H9 (cell line): ENCODE results near the gene CRACR2B. TPM values are rescaled to one million over a fixed set of nuclear protein-coding genes. Genes with fewer than 3 reads are reported as not detected.

Experiments
- DNase-seq: peaks from one replicate; pipeline ENCODE4 v3.0.0-alpha.2; 2017
- H2AFZ ChIP-seq: one replicate; pipeline ENCODE4 v1.6.1; 2013; ENCODE audit warnings: mild to moderate bottlenecking, low read length, control low read depth, moderate library complexity
- H2AK5ac ChIP-seq: 2 replicates; pipeline ENCODE4 v1.6.1; 2013; ENCODE audit warnings: low read length, control low read depth, mixed read lengths; ENCODE audit not compliant: insufficient read length
- H2BK120ac ChIP-seq: one replicate; pipeline ENCODE4 v1.6.1; 2013; ENCODE audit warnings: low read depth, mild to moderate bottlenecking, low read length, control low read depth, inconsistent platforms; ENCODE audit not compliant: poor library complexity, severe bottlenecking
- H2BK12ac ChIP-seq: 2 replicates; pipeline ENCODE4 v1.6.1; 2013; ENCODE audit warnings: low read length, control low read depth, mixed read lengths, low read depth; ENCODE audit not compliant: insufficient read length
- H2BK15ac ChIP-seq: 2 replicates; pipeline ENCODE4 v1.6.1; 2013; ENCODE audit warnings: low read depth, low read length, control low read depth
- H2BK20ac ChIP-seq: one replicate; pipeline ENCODE4 v1.6.1; 2013; ENCODE audit warnings: low read depth, mild to moderate bottlenecking, low read length, control low read depth, inconsistent platforms; ENCODE audit not compliant: poor library complexity, severe bottlenecking
- H2BK5ac ChIP-seq: 2 replicates; pipeline ENCODE4 v1.6.1; 2013; ENCODE audit warnings: low read length, control low read depth, mixed read lengths; ENCODE audit not compliant: insufficient read length
- H3K14ac ChIP-seq: 2 replicates; pipeline ENCODE4 v1.6.1; 2013; ENCODE audit warnings: low read length, control low read depth; ENCODE audit not compliant: insufficient read depth
- H3K18ac ChIP-seq: 2 replicates; pipeline ENCODE4 v1.6.1; 2013; ENCODE audit warnings: low read depth, mild to moderate bottlenecking, mixed read lengths, low read length, control low read depth; ENCODE audit not compliant: insufficient read length
- H3K23ac ChIP-seq: 2 replicates; pipeline ENCODE4 v1.6.1; 2013; ENCODE audit warnings: low read length, control low read depth, mixed read lengths, low read depth; ENCODE audit not compliant: insufficient read length
- H3K23me2 ChIP-seq: 2 replicates; pipeline ENCODE4 v1.6.1; 2013; ENCODE audit warnings: low read depth, mild to moderate bottlenecking, mixed read lengths, low read length, control low read depth; ENCODE audit not compliant: insufficient read length, poor library complexity, severe bottlenecking
- H3K27ac ChIP-seq: 2 replicates; pipeline ENCODE4 v1.5.1; 2013; ENCODE audit warnings: low read length, control low read depth, mixed read lengths, low read depth; ENCODE audit not compliant: insufficient read length
- H3K27me3 ChIP-seq: 2 replicates; pipeline ENCODE4 v1.6.1; 2013; ENCODE audit warnings: low read length, control low read depth, inconsistent platforms; ENCODE audit not compliant: insufficient read depth
- H3K4ac ChIP-seq: 2 replicates; pipeline ENCODE4 v1.6.1; 2013; ENCODE audit warnings: low read depth, mild to moderate bottlenecking, control low read depth, inconsistent platforms, low read length, moderate library complexity
- H3K4me1 ChIP-seq: 2 replicates; pipeline ENCODE4 v1.6.1; 2013; ENCODE audit warnings: low read length, control low read depth, inconsistent platforms; ENCODE audit not compliant: insufficient read depth
- H3K4me2 ChIP-seq: 2 replicates; pipeline ENCODE4 v1.6.1; 2013; ENCODE audit warnings: low read length, control low read depth, mixed read lengths; ENCODE audit not compliant: insufficient read length, insufficient read depth
- H3K56ac ChIP-seq: 2 replicates; pipeline ENCODE4 v1.6.1; 2013; ENCODE audit warnings: low read depth, mild to moderate bottlenecking, mixed read lengths, low read length, control low read depth; ENCODE audit not compliant: insufficient read length
- H3K79me1 ChIP-seq: 2 replicates; pipeline ENCODE4 v1.6.1; 2013; ENCODE audit warnings: low read depth, mild to moderate bottlenecking, moderate library complexity, low read length, control low read depth, inconsistent platforms; ENCODE audit not compliant: insufficient read depth, poor library complexity, severe bottlenecking
- H3K79me2 ChIP-seq: 2 replicates; pipeline ENCODE4 v1.6.1; 2013; ENCODE audit warnings: low read length, control low read depth, inconsistent platforms; ENCODE audit not compliant: insufficient read depth
- H3K9ac ChIP-seq: 2 replicates; pipeline ENCODE4 v1.6.1; 2013; ENCODE audit warnings: low read length, control low read depth, mixed read lengths; ENCODE audit not compliant: insufficient read length; ENCODE audit errors: extremely low read depth
- H3K9me3 ChIP-seq: one replicate; pipeline ENCODE4 v1.6.1; 2013; ENCODE audit warnings: low read depth, low read length, inconsistent platforms; ENCODE audit not compliant: control insufficient read depth
- H3T11ph ChIP-seq: one replicate; pipeline ENCODE4 v1.6.1; 2013; ENCODE audit warnings: mild to moderate bottlenecking, low read length, control low read depth, inconsistent platforms
- H4K20me1 ChIP-seq: one replicate; pipeline ENCODE4 v1.6.1; 2013; ENCODE audit not compliant: control insufficient read depth, insufficient read length, insufficient read depth
- H4K5ac ChIP-seq: 2 replicates; pipeline ENCODE4 v1.6.1; 2013; ENCODE audit warnings: low read depth, mild to moderate bottlenecking, mixed read lengths, low read length, control low read depth; ENCODE audit not compliant: insufficient read length
- H4K8ac ChIP-seq: replicated peaks from 2 replicates; pipeline ENCODE4 v1.6.1; 2013; ENCODE audit warnings: low read length, control low read depth, mixed read lengths, low read depth; ENCODE audit not compliant: insufficient read length
- H4K91ac ChIP-seq: 2 replicates; pipeline ENCODE4 v1.6.1; 2013; ENCODE audit warnings: low read depth, mild to moderate bottlenecking, moderate library complexity, mixed read lengths, low read length, control low read depth; ENCODE audit not compliant: insufficient read length
- H3K27ac Mint-ChIP-seq, 3 experiments: 2 replicates in 2 of 3; 3 replicates in 1 of 3; pipeline ENCODE4 v1.8.0; 2020 to 2021; ENCODE audit warnings: mixed read lengths in 3 of 3, mild to moderate bottlenecking in 1 of 3, moderate library complexity in 1 of 3
- H3K27me3 Mint-ChIP-seq: 2 replicates; pipeline ENCODE4 v1.8.0; 2021; ENCODE audit warnings: low read depth, mild to moderate bottlenecking, moderate library complexity, mixed read lengths
- H3K36me3 Mint-ChIP-seq, 3 experiments: 2 replicates in 2 of 3; 3 replicates in 1 of 3; pipeline ENCODE4 v1.8.0; 2020 to 2021; ENCODE audit warnings: low read depth in 3 of 3, mixed read lengths in 3 of 3; ENCODE audit not compliant: insufficient read depth in 1 of 3
- H3K4me1 Mint-ChIP-seq, 2 experiments: 2 replicates each; pipeline ENCODE4 v1.8.0; 2020; ENCODE audit warnings: mixed read lengths in 2 of 2
- H3K4me3 Mint-ChIP-seq, 2 experiments: 2 replicates in 1 of 2; 3 replicates in 1 of 2; pipeline ENCODE4 v1.8.0; 2020 to 2021; ENCODE audit warnings: mild to moderate bottlenecking in 2 of 2, mixed read lengths in 2 of 2, moderate library complexity in 1 of 2
- H3K9me3 Mint-ChIP-seq, 2 experiments: 2 replicates in 1 of 2; 3 replicates in 1 of 2; pipeline ENCODE4 v1.8.0; 2020; ENCODE audit warnings: mild to moderate bottlenecking in 2 of 2, mixed read lengths in 2 of 2, moderate library complexity in 1 of 2
- CTCF ChIP-seq: fragments of 200-600 bp; sonication (generic); conservative IDR thresholded peaks from 3 replicates; pipeline ENCODE4 v1.8.0; 2021; ENCODE audit warnings: antibody characterized with exemption, mild to moderate bottlenecking
- WGBS: extraction: QIAGEN DNeasy Blood & Tissue Kit; methylation state at CpG from one replicate; pipeline ENCODE4 v1.1.7; 2013; ENCODE audit warnings: missing lambda C conversion rate, low lambda C conversion rate, mixed read lengths; ENCODE audit not compliant: insufficient read length; ENCODE audit errors: extremely low coverage; 5-methylcytosine and 5-hydroxymethylcytosine counted together
- total RNA-seq: library from RNA; stranded (reverse); gene quantifications from 2 replicates; pipeline ENCODE4 v1.2.1, GENCODE V29; 2021

Gene CRACR2B
- total RNA-seq, 1 experiment from 2014 or later: 29.0 TPM

GRCh38 chr11:831118-831864 is 3.6 kb downstream of the CRACR2B start:
- no peak overlapping the region for H4K91ac ChIP-seq
- no peak overlapping the region for H3K14ac ChIP-seq
- H2BK120ac ChIP-seq: no peak overlapping the region
- Mint-ChIP-seq H3K27me3 (peaks cover 34% of the 10 kb centered on the region), H3K4me3 (peak overlapping the region; percentile 44 to 76), H3K27ac (no peak overlapping the region), H3K4me1 (peaks cover 36 to 46% of the 10 kb centered on the region in 2 experiments), H3K9me3 (no peaks in the 10 kb centered on the region), H3K36me3 (peaks cover 3 to 6% (median 4%) of the 10 kb centered on the region in 3 experiments; a peak in 4 of 7 replicates)
- no peak overlapping the region for H3K4ac ChIP-seq
- H3K9me3 ChIP-seq: no peaks in the 10 kb centered on the region
- H3K27me3 ChIP-seq: peaks cover 9% of the 10 kb centered on the region; the same call in 1 of the 2 replicates
- no peak overlapping the region for H2BK5ac ChIP-seq
- peaks cover 32% of the 10 kb centered on the region for H3K23me2 ChIP-seq
- no peak overlapping the region for H3K9ac ChIP-seq
- no peaks in the 10 kb centered on the region for H3K79me2 ChIP-seq
- H4K5ac ChIP-seq: no peak overlapping the region
- H3K56ac ChIP-seq: no peak overlapping the region
- no peak for DNase-seq
- no peak overlapping the region for H3K27ac ChIP-seq
- no peak overlapping the region for H3T11ph ChIP-seq
- H2BK15ac ChIP-seq: no peak overlapping the region
- H3K18ac ChIP-seq: no peak overlapping the region
- H3K23ac ChIP-seq: no peak overlapping the region
- no peak overlapping the region for H2BK20ac ChIP-seq
- H3K4me2 ChIP-seq: peak overlapping the region; percentile 56
- no peak overlapping the region for H2BK12ac ChIP-seq
- H2AFZ ChIP-seq: no peak overlapping the region
- H4K20me1 ChIP-seq: no peaks in the 10 kb centered on the region
- no peak for TF ChIP-seq CTCF
- H3K79me1 ChIP-seq: no peaks in the 10 kb centered on the region
- no peaks in the 10 kb centered on the region; the same call in 1 of the 2 replicates for H3K4me1 ChIP-seq
- no peak overlapping the region for H4K8ac ChIP-seq
- WGBS: no CpG with 5 or more reads among the region's 31 CpGs
- no peak overlapping the region for H2AK5ac ChIP-seq
